TTC549 (cell line): Measurements from ENCODE around the gene HPSE2.
A peak's percentile ranks its signal among the peaks of the same experiment; 100 is the strongest.

ENCODE experiments used
- FAIRE-seq: peaks from 2 replicates; lab custom pipeline; 2012; peaks lifted over from hg19 to GRCh38; lab: Jason Lieb, UNC

Gene HPSE2

GRCh38 chr10:98833542-98833941 lies 402.1 kb downstream of the HPSE2 start:
- FAIRE-seq, result no peak

GRCh38 chr10:98832738-98833137 lies 402.9 kb downstream of the HPSE2 start:
- no peak for FAIRE-seq

- FAIRE-seq, result no peak
Measured at GRCh38 chr10:98832196-98832595, 403.5 kb downstream of the HPSE2 start.

- no peak for FAIRE-seq
Measured at GRCh38 chr10:98831391-98831790, 404.3 kb downstream of the HPSE2 start.

GRCh38 chr10:98825741-98826140 lies 409.9 kb downstream of the HPSE2 start:
- no peak for FAIRE-seq

- no peak for FAIRE-seq
Measured at GRCh38 chr10:98817396-98817795, 418.3 kb downstream of the HPSE2 start.

GRCh38 chr10:98815039-98815885 lies 420.4 kb downstream of the HPSE2 start:
- FAIRE-seq, result no peak

GRCh38 chr10:98814470-98814869 lies 421.2 kb downstream of the HPSE2 start:
- FAIRE-seq, result no peak

GRCh38 chr10:98808282-98808892 lies 427.3 kb downstream of the HPSE2 start:
- no peak for FAIRE-seq

GRCh38 chr10:98800263-98800662 lies 435.4 kb downstream of the HPSE2 start:
- FAIRE-seq, result peak; percentile 71

GRCh38 chr10:98795467-98795866 lies 440.2 kb downstream of the HPSE2 start:
- no peak for FAIRE-seq

- no peak for FAIRE-seq
Measured at GRCh38 chr10:98790817-98791216, 444.8 kb downstream of the HPSE2 start.

- no peak for FAIRE-seq
Measured at GRCh38 chr10:98778277-98778759, 457.3 kb downstream of the HPSE2 start.

GRCh38 chr10:98758463-98758862 lies 477.2 kb downstream of the HPSE2 start:
- no peak for FAIRE-seq

- peak; percentile 74 for FAIRE-seq
Measured at GRCh38 chr10:98748298-98748697, 487.4 kb downstream of the HPSE2 start.

- FAIRE-seq, result no peak
Measured at GRCh38 chr10:98745645-98746044, 490.0 kb downstream of the HPSE2 start.

- no peak for FAIRE-seq
Measured at GRCh38 chr10:98720551-98720950, 515.1 kb downstream of the HPSE2 start.

- no peak for FAIRE-seq
Measured at GRCh38 chr10:98713586-98713985, 522.1 kb downstream of the HPSE2 start.

GRCh38 chr10:98696516-98696915 lies 539.1 kb downstream of the HPSE2 start:
- FAIRE-seq, result no peak

- no peak for FAIRE-seq
Measured at GRCh38 chr10:98694883-98695282, 540.8 kb downstream of the HPSE2 start.

- no peak for FAIRE-seq
Measured at GRCh38 chr10:98694014-98694413, 541.6 kb downstream of the HPSE2 start.

GRCh38 chr10:98687685-98688084 lies 548.0 kb downstream of the HPSE2 start:
- no peak for FAIRE-seq

- FAIRE-seq, result no peak
Measured at GRCh38 chr10:98684019-98684899, 551.4 kb downstream of the HPSE2 start.
